ENCODE measurements around the gene ZFP42.
"Not testable (repeated sequence)": the region's sequence is repeated elsewhere in the genome, so short reads cannot be mapped to it uniquely, and the experiment has no call there.

Gene ZFP42

DNA sequence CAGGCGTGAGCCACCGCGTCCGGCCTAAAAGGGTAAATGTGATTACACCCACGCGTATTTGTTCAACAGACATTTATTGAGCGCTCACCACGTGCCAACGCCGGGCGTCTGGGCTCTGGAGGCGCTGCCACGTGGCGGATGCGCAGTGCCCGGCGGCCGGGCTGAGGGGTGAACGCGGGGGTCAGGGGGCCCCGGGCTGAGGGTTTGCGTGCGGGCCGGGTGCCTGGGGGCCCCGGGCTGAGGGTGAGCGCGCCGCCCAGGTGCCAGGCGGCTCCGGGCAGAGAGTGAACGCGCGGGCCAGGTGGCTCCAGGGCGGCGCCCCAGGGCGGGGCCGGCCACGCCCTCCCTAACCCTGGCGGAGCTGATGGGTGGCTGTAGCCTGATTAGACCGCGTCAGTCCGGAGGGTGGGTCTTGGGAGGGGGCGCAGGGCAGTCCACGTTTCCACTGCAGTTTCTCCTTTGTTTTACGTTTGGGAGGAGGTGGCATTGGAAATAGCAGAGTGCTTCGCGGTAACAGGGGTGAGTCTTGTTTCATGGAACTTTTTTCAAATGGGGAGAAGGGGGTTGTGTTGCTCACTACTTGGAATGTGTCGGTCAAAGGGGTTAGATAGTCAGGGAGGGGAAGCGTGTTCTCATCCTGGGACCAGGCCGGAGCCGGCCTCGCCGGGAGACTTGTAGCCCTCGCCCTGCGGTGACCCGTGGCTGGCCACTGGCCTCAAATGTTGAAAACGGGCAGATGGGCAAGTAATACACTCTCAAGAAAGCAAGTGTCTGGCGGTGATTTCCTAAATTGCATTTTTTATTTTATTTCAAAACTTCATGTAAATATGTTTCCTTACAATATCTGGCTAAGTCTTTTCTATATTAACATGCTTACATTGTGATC is at the start of gene ZFP42:
TSS of gene ZFP42 (plus strand) at position 450 of the 886 bp plus-strand sequence. CDS start 7,037 bp downstream, outside the sequence.
- DNase-seq: no peak

DNA sequence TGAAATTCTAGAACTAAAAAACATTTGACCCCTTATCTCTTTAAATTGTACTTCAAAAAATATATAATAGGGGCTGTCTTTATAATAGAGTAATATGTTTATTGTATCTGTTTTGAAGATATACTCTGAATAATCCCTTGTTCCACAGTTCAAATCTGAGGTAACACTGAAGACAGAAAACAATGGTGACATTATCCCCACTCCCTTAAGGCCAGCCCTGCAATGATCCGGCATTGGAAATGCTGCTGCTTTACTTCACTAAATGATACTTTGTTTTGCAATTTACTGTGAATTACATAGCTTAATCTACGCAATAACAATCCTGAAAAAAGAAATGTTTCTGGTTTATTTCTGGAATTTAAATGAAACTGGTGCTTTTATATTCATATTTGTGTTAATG is 34.4 kb upstream of the ZFP42 start:
- no peak for DNase-seq

DNA sequence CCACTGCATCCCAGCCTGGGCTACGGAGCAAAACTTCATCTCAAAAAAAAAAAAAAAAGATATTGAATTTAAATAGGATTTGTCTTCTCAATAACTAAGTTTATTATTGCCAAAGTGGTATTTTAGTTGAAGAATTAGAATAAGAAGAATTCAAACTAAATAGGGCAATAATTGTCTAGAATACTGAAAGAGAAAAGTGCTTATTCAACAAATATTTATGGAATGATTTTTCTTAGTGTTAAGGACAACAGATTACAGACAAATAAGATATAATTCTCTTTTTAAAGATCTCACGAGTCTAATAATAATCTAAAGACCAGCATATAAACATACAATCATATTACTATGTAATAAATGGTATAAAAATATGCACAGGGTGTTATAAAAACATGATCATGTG is 33.6 kb upstream of the ZFP42 start:
- no peak for DNase-seq

DNA sequence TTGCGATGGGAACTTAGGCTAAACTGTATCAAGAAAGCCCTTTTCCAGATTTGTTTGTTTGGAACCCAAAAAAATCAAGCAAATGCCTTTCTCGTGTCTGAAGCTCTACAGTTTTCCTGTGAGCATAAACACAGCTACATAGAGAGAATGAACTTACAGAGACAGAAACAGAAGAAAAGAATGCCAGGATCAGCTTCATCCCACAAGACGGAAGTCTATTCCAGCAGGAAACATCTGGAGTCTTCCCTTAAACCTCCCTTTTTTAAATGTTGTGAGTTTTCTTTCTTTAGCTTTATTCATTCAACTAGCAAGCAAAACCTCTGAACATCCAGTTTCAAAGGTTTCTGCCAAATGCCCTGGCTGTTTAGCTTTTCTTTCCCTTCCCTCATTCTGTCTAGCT is 32.6 kb upstream of the ZFP42 start:
- DNase-seq: no peak

DNA sequence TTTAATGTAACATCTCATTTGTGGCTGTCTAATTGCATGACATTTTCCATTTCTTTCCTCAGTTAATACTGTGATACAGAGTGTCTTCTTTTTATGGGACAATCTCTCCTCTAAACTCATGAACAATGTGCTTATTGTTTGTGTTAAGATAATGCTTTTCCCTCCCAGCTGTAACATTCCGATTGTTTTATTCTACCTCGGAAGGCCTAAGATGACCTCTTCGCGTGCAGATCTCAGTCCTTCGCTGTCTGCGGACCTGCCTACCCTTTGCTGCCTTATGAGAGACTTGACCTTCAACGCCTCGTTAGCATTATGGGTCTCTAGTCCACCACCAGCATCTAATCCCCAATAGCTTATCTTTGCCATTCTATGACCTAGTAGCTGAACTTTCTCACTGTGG is 29.8 kb upstream of the ZFP42 start:
- DNase-seq: no peak

DNA sequence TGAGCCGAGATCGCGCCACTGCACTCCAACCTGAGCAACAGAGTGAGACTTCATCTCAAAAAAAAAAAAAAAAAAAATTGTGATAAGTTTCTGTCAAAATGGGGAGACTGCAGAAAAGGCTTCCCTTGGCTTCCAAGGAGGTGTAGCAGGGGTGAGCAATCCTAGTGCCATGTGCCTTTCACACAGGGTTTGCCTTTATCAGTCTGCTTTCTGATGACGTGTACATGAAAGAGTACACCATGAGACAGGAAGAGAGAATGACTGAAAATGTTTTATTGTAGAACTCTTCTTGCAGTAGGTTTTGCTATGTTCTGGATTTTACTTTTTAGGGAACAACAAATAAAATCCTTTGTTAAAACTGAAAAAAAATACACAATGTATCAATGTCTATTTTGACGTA is 23.4 kb upstream of the ZFP42 start:
- no peak for DNase-seq

DNA sequence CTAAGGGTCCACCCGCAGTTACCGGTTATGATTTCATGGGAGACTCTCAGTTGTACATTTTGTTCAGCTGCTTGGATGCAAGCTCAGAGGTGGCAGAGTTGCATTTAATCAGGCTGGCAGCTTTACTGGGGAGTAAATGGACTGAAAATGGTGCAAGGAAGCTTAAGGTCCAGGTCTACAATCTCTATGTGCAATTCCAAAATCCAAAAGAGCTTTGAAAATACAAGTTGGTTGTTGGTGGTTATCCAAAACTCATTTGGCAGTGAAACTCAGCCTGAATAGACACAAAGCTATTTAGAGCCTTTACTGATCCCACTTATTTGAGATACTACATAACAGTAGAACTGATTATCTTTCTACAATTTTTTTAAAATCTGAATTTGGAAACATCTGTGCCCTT is 11.8 kb upstream of the ZFP42 start:
- DNase-seq: no peak

DNA sequence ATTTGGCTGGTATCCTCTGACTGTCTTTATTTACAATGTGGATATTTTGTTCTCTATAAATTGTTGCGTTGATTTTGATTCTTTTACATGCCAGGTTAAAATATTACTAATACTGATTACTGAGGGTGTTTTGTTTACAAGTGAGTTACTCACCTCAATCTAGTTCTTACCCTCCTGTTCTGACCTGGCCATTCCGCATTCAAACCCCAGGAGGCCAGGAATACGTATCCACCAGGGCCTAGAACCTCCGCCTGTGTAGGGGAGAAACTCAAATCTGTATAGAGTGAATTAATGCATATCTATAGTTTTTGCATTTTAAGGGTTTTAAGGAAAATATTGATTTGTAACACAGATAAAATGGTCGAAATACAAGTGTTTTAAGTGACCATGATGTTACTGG is 2.6 kb upstream of the ZFP42 start:
- DNase-seq: no peak

DNA sequence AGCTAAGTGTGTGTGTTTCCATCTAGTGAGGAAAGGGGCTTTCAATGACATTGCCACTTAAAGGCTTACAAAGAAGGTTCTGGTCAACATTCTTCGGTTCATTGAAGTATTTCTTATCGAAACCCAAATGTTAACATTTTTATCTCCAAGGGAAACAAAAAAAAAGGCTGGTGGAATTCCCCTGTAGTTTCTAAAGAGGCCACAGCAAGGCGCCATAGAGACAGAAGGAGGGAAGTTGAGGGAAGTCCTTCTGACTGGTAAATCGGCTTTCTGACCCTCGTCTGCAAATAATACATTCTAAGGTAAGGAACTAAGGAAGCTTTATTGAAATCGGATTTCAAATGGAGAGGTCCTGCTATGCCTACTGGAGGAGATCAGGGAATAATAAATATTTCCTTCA is 1.7 kb upstream of the ZFP42 start:
- DNase-seq: no peak

DNA sequence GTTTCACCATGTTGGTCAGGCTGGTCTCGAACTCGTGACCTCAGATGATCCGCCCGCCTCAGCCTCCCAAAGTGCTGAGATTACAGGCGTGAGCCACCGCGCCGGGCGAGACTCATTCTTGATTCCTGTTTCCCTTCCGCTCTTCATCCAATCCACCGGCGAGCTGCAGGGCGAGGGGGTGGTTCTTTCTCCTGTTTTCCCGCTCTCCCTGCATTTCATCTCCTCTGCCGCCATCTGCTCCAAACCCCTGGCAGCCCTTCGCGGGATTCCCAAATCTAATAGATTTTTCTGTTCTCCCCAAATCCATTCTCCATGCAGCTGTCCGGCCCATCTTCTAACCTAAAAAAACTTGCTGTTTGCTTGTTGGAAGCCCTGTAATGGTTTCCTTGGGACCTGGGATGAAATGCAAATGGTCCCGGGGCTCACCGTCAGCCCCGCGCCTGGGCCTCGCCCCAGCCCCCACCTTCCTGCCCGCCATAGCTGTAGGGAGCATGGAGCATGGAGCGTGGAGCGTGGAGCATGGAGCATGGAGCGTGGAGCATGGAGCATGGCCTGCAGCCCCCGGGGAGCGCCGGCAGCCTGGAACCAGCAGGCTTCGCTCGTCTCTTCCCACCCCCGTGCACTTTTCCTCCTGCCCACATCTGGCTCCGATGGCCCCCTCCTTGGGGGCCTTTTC is 1.1 kb downstream of the ZFP42 start:
- DNase-seq: no peak

DNA sequence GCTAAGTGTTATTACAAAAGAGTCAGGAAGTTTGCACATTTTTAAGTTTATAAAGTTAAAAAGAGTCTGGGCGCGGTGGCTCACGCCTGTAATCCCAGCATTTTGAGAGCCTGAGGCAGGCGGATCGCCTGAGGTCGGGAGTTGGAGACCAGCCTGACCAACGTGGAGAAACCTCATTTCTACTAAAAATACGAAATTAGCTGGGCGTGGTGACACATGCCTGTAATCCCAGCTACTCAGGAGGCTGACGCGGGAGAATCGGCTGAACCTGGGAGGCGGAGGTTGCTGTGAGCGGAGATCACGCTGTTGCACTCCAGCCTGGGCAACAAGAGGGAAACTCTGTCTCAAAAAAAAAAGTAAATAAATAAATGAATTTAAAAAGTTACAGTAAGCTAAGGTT is 2.4 kb downstream of the ZFP42 start:
- not testable (repeated sequence) for DNase-seq

DNA sequence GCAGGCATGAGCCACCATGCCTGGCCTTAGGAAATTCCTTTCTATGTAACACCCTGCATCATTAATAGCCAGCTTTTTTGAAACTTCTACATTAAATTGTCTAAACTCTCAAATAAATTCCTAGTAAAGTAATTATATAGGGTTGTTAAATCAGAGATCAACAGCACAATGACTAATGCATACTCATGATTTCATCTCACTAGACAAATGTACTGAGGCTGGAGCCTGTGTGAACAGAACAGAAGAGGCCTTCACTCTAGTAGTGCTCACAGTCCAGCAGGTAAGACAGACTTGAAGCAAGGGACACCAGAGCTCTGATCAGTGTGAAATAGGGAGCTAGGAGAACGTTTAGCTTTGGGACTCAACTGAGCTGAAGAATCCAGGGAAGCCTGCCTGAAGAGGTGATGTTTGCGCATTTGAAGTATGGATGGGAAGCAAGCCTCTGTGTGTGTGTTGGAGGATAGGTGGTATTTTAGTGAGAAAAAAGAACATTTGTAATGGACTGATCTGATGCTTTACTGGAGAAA is 3.9 kb downstream of the ZFP42 start:
- DNase-seq: no peak

DNA sequence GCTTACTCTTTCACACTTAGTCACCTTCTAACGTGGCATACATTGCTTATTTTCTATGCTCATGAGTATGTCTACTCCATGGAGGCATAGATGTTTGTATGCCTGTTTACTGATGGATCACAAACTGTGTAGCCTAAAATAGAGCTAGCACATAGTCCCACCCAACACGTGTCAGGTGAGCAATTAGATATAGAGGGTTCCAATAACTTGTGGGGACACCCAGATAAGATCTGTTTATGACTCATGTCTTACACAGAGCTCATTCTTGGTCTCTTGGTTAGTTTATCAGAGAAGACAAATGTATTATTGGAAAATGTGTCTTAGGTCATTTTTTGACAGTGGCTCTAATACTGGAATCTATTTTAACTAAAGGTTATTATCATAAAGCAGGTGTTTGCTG is 6.8 kb downstream of the ZFP42 start:
- no peak for DNase-seq

DNA sequence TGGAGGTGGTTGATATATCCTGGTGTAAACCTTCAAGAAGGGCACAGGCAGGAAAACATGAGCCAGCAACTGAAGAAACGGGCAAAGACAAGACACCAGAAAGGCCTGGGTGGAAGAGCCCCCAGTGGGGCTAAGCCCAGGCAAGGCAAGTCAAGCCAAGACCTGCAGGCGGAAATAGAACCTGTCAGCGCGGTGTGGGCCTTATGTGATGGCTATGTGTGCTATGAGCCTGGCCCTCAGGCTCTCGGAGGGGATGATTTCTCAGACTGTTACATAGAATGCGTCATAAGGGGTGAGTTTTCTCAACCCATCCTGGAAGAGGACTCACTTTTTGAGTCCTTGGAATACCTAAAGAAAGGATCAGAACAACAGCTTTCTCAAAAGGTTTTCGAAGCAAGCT is 7.2 kb downstream of the ZFP42 start:
- no peak for DNase-seq

DNA sequence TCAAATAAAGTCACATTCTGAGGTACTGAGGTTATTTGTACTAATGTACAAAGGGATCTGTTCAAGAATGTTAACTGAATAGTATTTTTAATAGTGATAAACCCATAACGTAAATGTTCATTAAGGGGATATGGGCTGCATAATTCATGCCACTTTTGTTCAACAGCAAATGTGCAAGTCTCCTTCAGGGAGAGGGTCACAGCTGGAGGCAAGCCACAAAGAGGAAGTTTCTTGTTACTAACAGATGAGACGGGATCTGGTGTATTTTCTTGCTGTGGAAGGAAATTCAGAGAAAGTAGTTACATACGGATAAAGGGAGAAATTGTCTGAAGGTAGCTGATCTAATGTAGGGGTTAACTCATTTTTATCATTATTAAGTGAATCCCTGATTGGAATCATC is 10.0 kb downstream of the ZFP42 start:
- DNase-seq: no peak

DNA sequence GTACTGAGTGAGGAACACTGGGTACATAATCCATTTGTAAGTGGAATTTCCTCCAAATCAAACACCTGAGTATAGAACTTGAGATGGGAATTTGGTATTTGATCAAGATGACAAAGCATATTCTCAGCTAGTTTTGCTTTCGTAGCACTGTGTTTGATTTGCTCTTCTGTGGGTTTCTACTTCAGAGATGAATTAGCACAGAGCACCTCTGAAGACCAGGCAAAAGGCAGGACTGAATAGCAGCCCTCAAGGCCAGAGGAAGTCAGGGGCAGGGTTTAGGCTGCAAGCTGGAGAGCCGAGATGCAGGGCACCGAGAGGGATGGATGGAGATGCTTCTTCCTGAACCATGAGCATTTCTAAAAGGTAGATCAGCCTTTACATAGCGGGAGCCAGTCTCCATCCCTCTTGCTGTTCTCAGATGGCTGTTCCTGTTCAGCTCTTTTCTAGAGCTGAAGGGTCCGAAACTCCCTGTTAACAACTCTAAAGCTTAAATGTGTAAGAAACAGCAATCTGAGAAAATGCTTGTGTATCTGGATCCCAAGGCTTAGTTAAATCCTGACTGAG is 10.8 kb downstream of the ZFP42 start:
- DNase-seq: no peak

DNA sequence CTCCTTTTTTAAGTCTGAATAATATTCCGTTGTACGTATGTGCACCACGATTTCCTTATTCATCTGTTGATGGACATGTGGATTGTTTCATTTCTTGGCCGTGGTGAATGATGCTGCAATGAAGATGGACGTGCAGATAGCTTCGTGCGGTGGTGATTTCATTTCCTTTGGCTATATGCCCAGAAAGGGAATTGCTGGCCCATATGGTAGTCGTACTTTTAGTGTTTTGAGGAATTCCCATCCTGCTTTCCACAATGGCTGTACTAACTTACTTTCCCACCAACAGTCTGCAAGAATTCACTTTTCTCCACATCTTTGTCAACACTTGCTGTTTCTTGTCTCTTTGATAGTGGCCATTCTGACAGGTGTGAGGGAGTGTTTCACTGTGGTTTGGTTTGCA is 12.8 kb downstream of the ZFP42 start:
- no peak for DNase-seq

DNA sequence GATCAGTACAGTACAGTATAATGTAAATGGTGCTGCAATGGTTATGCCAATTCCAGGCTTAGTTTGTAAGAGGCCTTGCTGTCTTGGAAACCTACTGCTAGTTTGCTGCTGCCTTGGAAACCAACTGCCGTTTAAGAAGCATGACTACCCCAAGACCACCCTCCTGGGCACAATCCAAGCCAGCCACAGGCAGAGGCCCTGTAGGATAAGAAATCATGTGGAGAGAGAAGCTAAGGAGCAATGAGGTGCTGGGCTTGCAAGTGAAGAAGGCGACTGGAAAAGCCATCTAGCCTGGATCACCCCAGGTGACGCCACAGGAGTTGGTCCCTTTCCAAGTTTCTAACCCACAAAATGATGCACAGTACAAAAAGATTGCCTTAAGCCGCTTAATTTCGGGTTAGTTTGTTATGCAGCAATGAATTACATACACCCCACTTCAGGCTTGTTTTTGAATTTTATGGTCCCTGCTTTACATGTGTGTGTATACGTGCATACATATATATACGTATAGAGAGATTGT is 16.9 kb downstream of the ZFP42 start:
- no peak for DNase-seq

DNA sequence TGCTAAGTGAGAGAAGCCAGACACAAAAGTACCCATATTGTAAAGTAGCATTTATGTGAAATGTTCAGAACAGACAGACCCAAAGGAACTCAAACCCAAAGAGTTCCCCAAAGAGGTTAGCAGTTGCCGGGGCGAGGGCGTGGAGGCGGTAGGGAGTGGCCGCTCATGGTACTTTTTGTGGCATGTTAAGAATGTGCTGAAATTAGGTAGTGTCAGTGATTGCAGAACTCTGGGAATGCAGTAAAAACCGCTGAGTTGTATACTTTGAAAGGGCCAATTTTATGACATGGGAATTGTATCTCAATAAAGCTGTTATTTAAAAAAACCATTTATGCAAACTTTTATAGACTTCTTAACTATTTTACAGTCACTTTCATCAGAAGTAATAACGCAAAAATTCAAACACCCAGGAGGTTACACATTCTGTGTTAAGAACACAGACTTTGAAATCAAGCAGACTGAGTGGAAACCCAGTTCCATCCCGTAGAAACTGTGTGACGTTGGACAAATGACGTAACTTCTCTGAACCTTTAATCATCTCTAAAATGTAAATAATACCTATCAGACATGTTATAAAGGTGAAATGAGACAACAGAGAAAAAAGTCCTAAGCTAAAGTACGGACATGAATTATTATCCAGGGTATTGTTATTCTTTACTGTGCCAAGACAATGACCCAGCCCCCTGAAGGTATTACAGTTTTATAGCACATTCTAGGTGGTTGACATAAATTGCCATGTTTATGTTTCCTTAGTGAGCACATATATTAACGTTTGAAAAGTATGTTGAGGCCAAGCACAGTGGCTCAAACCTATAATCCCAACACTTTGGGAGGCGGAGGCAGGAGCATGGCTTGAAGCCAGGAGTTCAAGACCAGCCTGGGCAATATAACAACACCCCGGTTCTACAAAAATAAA is 19.7 kb downstream of the ZFP42 start:
- DNase-seq: no peak

DNA sequence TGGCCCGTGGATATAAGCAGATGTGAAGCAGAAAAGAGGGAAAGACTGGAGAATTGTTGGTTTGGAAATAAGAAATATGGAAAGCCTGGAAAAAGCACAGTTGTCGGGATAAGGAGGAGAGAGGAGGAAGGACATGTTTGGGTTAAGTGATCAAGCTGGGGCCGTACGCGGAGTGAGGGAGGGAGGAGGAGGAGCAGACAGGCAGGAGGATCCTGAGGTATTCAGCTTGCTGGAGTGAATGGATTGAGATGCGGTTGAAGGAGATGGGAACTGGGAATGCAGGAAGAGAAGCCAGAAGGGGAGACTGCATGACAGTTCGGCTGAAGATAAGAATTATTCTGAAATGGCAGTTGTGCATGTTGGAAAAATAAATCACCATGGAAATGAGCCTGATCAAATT is 21.2 kb downstream of the ZFP42 start:
- DNase-seq: no peak

DNA sequence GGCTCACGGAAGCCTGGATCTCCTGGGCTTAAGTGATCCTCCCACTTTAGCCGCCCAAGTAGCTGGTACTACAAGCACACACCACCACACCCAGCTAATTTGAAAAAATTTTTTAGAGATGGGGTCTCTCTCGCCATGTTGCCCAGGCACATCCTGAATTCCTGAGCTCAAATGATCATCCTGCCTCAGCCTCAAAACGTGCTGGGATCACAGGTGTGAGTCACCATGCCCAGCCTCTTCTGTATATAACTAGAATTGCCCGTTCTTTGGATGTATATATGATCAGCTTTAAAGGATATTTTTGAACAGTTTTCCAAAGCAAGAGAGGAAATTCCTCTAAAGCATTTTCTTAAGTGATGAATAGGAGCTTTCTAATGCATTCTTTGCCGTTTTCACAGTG is 22.7 kb downstream of the ZFP42 start:
- no peak for DNase-seq

DNA sequence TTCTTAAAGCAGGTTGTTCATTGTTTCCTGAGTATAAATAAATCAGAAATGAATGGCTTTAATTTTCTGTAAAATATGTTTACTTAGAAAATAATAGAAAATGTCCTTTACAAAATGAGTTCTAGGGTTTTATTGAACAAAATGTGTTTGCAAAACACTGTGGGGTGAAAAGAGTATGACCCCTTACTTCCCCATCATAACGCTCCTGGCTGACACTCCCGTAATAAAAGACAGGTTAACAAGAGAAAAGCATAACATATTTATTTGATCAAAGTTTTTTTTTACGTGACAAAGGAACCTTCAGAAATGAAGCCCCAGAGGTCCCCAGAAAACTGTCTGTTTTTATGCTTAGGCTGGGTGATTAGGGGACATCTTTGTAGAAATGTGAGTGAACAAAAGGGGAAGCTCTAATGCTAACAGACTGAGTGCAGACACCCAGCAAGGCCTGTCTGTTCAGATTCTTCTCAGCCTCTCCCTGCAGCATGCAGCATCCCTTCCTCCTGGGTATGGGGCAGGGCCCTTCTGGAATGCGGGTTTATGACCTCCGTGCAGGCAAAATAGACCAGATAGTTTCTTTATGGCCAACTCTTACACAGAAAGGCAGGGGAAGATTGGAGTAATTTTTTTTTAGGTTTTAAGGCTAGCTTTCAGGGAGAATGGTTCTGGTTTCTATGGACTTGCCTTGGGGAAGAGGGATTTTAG is 26.1 kb downstream of the ZFP42 start:
- DNase-seq: no peak
